Measurements from ENCODE around the gene BDKRB2.

The BDKRB2 gene

DNA sequence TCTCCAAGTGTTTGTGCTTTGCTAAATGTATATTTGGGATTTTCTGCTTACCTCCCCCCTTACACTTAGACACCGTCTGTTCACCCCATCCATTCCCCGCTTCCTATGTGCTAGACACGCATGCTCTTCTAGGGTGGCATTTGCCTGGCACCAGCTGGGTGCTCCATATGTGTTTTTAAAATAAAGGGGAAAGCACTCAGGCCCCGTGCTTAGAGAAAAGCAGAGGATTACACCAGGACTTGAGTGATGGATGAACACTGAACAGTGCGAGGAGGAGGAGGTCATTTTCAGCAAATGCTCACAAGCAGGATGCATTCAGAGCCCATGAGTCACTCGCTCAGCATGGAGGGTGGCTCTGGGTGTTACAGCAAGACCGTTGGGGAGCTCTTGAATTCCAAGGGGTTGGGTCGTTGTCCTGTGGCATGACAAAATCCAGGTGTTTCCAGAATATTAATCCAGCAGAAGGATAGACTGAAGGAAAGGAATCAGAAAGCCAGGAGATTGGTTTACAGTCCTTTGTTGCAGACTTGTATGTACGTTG, 48.4 kb downstream of the BDKRB2 start:
- DNase-seq (ENCODE audit: low read depth): no peak

DNA sequence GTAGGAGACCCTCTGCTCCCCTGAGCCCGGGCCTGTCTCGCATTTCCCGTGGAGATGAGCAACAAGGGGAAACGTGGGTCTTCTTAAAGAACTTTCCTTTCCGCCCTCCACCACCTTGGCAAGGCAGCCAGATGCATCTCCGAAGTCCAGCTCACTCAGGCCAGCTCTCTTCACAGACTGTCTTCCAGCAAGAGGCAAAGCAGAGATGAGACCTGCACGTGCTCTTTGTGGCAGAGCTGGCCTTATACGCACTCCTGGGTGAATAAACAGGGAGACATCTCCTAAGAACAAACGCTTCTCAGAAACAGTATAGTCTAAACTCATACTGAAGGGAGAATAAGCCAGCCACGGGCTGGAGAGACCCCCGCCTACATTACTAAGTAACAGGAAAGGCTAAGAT, 50.0 kb downstream of the BDKRB2 start:
- no peak for DNase-seq (ENCODE audit: low read depth)

DNA sequence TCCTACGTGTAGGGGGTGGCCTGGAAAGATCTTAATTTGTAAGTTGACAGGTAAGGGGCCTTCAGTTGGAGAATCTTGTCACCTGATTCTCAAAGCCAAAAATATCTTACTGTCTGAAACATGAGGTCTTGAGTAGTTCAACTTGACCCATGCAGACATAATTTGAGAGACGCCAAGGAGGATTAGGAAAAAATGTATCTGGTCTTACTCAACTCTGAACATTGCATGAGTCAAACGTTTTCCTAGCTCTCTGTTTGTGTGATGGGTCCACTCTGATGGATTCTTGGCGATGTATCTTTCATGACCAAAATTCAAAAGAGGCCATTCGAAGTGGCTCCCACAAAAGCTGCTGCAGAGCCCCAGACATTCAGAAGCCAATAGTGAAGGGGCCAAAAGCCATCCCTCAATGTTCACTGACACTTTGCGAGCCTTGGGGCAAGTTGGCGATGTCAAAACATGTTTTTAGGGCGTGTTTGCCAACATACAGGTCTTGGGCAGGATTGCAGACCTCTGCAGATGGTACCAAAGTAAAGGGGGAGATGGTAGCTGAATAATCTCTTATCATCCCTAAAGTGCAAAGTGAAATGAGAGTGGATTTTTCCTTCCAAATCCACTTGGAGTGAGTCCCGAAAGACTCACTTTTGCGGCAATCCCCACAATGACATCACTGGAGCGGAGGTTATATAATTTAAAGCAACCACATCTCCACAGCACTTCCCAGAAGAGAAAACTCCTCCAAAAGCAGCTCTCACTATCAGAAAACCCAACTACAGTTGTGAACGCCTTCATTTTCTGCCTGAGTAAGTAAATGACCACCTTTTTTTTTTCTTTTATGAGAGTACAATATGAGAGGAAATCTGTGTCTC, 51.1 kb downstream of the BDKRB2 start, which contains the start of gene BDKRB1:
Gene BDKRB1 (plus strand): TSS at position 710 of the 866 bp plus-strand sequence. CDS start 7,473 bp downstream, outside the sequence.
- DNase-seq (ENCODE audit: low read depth): no peak

DNA sequence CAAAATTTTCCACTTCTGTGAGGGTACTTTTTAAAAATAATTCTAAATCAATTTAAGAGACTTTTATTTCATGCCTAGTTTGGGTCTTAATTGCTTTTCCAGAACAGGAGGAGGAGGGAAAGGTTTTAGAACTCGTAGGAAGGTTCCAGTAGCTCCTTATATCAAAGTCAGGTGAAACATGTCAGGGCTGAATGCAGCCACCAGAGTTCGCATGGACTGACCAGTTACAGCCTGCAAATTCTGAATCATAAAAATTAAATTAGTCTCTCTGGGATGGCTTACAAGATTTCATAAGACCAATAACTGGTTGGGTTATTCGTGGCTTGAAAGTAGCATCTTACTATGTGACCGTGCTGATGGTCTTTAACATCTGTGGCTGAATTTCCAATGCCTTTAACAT, 51.8 kb downstream of the BDKRB2 start:
- DNase-seq (ENCODE audit: low read depth): no peak

DNA sequence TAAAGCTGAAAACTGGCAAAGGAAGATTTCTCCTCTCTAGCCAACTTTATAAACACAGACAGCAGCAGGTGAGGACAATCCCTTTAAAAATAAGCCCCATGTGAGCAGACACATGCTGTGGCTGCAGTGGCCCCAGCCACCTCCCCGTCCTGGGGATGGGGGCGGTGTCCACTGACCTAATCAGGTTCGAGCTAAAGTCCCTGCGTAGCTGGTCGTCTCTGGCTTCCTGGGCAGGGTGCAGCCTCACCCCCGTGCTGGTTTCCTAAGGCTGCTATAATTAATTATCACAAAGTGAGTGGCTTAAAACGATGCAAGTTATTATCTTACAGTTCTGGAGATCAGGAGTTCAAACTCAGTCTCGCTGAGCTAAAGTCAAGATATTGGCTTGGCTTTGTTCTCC, 52.4 kb downstream of the BDKRB2 start:
- no peak for DNase-seq (ENCODE audit: low read depth)

DNA sequence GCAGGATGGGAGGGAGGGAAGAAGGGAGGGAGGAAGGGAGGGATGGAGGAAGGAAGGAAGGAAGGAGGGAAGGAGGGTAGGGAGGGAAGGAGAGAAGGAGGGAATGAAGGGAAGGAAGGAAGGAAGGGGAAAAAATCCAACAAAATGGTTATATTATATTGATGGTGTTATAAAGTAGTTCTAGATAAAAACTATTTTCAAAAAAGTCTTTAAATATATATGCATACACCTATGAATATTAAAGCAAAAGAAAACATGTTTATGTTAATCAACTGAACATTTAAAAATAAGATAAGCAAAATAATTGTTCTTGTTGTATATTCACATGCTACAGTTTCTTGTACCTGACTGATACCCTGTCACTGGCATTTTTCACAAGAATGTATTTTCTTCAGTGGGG, 53.3 kb downstream of the BDKRB2 start:
- no peak for DNase-seq (ENCODE audit: low read depth)

DNA sequence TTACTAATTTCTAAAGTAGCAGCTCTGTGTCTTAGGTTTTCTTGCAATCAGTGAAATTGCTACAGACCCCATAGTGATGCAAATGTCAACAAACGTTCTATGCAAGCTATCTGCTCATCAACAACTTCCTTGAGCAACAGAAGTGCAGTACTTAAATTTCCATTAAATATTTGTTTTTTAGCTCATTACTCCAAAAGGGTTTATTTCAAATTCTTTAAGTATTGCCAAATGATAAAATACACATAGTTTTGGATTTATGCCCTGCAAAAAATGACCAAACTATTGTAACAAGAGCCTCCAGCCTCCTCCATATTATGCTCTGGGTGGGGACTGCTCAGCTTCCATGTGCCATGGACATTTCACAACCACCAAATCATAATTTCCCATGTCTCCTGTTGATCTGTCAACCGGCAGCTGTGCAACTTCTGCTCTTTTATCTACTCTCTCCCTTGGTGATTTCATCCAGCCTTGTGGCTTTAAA, 55.7 kb downstream of the BDKRB2 start:
- no peak for DNase-seq (ENCODE audit: low read depth)

DNA sequence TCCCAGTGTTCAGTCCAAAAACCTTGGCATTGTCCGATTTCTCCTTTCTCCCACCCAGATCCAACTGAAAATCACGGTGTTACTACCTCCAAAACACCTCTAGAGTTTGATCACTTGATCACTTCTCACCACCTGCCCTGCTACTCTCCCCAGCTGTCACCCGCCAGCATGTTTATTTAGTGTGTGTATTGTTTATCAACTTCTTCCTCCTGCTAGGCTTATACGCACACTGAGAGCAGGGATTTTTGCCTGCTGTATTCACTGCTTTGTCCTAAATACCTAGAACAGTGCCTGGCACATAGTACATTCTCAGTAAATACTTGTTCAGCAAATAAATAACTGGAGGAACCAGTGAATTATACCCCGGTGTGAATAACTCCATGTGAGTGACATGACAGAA, 56.4 kb downstream of the BDKRB2 start:
- DNase-seq (ENCODE audit: low read depth): no peak

DNA sequence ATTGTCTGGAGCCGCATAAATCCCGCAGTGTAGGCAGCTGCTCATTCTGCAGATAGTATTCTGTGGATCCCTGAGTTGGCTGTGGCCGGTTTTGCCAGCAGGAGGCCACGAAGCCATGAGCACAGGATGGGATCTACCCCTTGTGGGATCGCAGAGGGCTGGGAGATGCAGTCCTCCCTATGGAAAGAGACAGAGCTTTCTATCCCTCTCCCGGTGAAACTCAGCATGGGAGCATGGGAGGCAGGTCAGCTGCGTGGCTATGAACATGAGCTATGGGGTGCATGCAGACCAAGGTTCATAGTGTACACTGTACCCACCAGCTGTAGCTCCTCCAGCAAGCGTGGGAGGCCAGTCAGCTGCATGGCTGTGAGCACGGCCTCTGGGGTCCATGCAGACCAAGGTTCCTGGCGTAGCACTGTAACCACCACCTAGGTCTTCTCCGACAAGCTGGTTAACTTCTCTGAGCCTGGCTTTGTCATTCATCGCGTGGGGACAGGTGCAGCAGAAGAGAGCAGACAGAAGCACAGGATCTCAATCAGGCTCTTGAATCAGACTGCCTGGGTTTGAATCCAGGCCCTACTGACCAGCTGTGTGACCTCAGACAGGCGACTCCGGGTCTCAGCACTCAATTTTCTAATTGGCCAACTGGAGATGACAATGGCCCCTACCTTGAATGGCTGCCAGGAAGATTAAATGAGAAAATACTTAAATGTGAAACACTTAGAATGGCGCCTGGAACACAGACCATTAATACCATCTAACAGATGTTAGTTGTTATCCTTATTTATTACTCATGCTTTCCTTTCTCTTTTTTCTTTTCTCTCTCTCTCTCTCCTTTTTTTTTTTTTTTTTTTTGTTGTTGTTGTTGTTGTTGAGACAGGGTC, 57.4 kb downstream of the BDKRB2 start:
- DNase-seq (ENCODE audit: low read depth): no peak

DNA sequence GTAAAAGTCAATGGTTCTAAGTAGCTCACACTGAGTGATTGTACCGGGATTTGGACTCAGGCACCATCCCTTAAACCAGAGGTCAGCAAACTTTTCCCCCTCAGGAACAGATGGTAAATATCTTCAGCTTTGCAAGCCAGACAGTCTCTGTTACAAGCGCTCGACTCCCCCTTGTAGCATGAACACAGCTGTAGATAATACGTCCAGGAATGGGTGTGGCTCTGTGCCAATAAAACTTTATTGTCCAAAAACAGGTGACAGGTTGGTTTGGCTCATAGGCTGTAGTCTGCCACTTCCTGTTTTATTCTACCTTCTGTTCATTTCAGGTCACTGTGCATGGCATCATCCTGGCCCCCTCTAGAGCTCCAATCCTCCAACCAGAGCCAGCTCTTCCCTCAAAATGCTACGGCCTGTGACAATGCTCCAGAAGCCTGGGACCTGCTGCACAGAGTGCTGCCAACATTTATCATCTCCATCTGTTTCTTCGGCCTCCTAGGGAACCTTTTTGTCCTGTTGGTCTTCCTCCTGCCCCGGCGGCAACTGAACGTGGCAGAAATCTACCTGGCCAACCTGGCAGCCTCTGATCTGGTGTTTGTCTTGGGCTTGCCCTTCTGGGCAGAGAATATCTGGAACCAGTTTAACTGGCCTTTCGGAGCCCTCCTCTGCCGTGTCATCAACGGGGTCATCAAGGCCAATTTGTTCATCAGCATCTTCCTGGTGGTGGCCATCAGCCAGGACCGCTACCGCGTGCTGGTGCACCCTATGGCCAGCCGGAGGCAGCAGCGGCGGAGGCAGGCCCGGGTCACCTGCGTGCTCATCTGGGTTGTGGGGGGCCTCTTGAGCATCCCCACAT, 58.9 kb downstream of the BDKRB2 start:
- DNase-seq (ENCODE audit: low read depth): no peak

DNA sequence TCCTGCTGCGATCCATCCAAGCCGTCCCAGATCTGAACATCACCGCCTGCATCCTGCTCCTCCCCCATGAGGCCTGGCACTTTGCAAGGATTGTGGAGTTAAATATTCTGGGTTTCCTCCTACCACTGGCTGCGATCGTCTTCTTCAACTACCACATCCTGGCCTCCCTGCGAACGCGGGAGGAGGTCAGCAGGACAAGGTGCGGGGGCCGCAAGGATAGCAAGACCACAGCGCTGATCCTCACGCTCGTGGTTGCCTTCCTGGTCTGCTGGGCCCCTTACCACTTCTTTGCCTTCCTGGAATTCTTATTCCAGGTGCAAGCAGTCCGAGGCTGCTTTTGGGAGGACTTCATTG, 59.5 kb downstream of the BDKRB2 start:
- no peak for DNase-seq (ENCODE audit: low read depth)

DNA sequence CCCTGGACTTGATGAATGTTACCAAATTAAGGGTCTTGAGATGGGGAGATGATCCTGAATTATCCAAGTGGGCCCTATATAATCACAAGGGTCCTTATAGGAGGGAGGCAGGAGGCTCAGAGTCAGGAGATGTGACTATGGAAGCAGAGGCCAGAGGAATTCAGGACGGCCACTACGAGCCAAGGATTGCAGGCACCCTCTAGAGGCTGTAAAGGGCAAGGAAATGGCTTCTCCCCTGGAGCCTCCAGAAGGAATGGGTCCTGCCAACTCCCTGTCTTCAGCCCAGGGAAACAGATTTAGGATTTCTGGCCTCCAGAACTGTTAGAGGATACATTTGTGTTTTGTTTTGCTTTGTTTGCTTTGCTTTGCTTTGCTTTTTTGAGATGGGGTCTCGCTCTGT, 60.2 kb downstream of the BDKRB2 start:
- no peak for DNase-seq (ENCODE audit: low read depth)

DNA sequence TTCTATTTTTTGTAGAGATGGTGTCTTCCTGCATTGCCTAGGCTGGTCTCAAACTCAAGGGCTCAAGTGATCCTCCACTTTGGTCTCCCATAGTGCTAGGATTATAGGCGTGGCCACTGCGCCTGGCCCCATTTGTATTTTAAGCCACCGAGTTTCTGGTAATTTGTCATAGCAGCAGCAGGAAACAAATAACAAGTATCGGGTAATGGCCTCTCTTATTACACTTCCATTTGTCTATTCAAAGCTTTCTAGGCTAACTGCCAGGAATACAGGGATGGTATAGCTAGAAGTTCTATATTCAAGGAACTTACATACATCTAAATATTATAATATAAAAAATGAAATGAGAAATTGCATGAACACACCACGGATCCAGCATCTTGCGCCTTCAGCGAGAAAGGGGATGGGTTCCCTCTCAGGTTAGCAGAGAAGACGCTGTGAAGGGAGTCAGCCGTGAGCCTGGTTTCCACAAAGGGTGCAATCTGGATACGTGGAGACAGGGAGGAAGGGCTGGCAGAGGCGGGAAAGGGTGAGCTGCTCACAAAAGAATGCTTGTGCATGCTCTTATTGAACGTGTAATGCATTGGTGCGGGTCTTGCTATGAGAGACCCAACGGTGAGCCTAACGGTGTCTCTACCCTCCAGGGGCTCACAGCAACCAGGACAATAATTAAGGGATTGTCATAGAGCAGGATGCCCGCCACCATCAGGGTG, 60.9 kb downstream of the BDKRB2 start:
- DNase-seq (ENCODE audit: low read depth): no peak

DNA sequence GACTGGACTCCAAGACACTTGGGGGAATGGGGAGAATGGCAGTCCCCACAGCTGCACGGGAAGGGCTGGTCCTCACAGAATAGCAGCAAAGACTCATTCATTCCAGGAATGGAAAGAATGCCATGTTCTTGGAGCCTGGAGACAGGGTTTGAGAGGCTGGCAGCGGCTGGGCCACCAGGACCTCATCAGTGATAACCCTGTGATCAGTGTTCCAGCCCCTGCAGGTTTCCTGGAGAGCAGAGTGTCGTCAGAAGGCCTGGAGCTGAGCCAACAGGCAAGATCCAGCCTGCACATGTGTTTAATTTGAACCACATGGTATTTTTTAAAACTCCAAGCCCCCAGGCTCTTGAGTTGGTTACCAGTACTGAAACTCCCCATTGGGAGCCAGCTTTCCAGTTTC, 62.7 kb downstream of the BDKRB2 start:
- no peak for DNase-seq (ENCODE audit: low read depth)

DNA sequence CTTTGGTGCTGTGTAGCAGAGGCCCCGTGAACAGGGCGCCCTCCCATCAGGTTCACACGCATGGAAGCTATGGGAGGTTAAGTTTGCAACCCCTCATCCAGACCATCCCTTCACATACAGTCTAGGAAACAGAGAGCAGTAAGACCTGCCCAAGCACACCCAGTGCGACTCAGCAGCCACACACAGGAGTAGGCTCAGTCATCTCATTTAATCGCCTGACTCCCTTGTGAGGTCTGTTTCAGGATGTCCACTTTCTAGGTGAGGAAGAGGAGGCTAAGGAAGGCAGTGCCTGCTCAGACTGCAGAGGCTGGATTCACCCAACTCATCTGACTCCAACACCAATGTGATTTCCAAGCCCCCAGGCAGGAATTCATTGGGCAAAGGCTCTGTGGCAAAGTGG, 63.3 kb downstream of the BDKRB2 start:
- DNase-seq (ENCODE audit: low read depth): no peak

DNA sequence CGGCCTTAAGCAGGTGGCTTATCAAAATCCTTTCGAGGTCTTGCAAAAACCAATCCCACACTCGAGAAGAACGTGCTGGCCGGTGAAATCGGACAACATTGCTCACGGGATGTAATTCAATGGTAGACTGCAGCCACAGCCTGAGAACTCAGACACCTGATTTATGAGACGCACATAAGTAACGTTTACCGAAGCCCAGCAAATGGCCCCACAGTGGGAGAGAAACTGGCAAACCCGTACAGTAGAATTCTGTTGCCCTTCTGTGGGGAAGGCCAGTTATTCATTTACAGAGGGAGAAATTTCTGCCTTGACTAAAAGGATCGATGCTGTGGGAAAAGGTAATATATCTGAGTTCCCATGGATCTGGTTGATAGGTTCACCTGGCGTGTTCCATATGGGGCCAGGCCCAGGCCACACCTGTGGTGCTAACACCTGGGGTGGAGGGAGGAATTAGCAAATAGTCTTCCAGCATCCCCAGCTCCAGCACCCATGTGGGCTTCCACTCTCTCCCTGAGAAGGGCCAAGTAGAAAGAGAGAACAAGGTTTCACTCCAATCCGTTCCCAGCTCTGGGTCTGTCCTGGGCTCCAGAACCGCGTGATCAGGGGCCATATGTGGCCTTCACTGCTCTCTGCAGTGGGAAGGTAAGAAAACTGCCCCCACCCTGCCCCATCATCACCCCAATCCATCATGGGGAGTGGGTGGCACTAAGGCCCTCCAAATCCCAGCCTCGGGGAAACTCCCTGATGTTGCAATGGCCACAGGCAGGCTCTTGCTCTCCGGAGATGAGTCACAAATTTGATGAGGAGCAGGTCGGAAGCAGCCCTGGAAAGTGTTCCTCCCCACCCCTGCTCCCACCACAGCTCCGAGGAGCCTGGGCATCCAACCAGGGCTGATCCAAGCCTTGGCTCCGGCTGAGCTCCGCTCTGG, 64.1 kb downstream of the BDKRB2 start:
- no peak for DNase-seq (ENCODE audit: low read depth)

DNA sequence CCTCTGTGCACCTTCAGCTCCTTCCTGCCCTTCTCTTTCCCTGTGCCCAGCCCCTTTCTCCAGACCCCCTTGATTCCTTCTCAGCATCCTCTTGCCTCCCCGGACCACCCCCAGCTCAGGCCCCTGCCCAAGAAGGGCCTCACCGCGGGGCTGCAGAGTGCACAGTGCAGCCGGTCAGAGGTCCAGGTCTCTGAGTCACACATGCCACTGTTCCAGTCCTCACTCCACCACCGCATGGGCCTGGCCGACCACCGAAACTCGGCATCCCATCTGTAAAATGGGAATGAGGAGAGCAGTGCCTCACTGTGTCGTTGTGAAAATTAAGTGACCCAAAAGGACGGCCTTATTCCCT, 64.7 kb downstream of the BDKRB2 start:
- DNase-seq (ENCODE audit: low read depth): no peak

DNA sequence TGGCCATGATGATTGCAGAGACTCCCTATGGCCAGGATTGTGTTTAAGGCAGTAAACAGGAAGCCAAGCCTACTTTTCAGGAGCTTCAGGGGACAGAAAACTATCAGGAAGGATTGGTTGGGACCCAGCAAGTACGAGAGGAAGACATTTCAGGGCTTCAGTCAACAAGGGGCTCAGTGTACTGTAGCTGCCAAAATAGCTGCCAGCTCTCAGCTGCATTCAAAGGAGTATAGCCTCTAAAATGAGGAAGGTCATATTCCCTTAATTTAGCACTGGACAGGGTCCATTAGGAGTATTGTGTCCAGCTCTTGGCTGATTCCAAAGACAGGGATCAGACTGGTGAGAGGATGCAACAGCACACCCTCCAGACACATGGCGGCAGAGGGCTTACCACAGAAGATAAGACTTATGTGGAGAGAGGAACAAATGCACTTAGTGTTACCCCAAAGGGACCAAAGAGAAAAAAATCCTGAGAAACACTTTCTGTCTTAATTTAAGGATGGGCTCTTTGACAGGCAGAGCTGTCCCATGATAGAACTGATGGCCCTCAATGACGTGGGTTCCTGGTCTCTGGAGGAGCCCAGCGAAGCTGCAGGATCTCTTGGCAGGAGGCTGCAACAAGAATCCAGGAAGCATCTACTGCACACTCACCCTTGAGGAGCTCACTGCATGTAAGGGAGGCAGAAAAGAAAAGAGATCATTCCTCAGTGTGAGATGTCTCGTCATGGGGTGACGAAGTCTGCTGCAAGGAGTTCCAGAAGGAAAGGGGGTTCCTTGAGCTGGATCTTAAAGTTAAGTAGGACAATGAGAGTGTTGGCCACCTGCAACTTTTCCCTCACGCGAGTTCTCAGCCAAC, 66.2 kb downstream of the BDKRB2 start:
- no peak for DNase-seq (ENCODE audit: low read depth)

DNA sequence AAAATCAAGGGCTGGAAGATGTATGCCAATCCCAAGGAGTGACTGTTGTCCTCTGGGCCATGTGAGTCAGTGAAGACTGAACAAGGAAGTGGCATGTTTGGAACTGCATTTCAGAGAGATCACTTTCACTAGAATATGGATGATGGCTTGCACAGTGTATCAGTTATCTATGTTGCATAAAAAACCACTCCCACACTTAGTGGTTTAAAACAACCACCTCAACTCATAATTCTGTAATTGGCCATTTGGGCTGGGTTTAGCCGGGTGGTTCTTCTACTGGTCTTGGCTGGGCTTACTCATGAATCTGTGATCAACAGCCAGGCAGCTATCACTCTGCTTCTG, 66.8 kb downstream of the BDKRB2 start:
- no peak for DNase-seq (ENCODE audit: low read depth)

All from T-helper 22 cell (primary cell).